Heart left ventricle (tissue), 16 donors: ENCODE results near the gene CSRP1. TPM values are rescaled to one million over a fixed set of nuclear protein-coding genes. Genes with fewer than 3 reads are reported as not detected.

Experiments used
- ATAC-seq, 4 donors: fragments of 200-7000 bp; cut with Tn5 transposase; one replicate each; pipeline ENCODE4 v1.9.1; 2020 to 2022; ENCODE audit warnings: moderate library complexity in 4 of 4, mild to moderate bottlenecking in 3 of 4, moderate number of reproducible peaks in 1 of 4
- DNase-seq, 5 donors: peaks; one replicate each; pipeline ENCODE4 v3.0.0-alpha.2; 2020
- H3K27ac ChIP-seq, 12 donors: fragments of 200-600 bp; sonication (generic) in 4 of 12; one replicate each; pipeline versions ENCODE4 v1.5.0 to v1.8.0; 2016 to 2022; ENCODE audit warnings: mild to moderate bottlenecking in 2 of 12
- H3K27me3 ChIP-seq, 9 donors: fragments of 200-600 bp; sonication (generic) in 2 of 9; one replicate each; pipeline versions ENCODE4 v1.5.1 to v1.8.0; 2016 to 2022; ENCODE audit warnings: mild to moderate bottlenecking in 3 of 9
- H3K36me3 ChIP-seq, 9 donors: fragments of 200-600 bp; sonication (generic) in 2 of 9; one replicate each; pipeline versions ENCODE4 v1.5.0 to v1.8.0; 2018 to 2022; ENCODE audit warnings: mild to moderate bottlenecking in 2 of 9
- H3K4me1 ChIP-seq, 12 donors: fragments of 200-600 bp; sonication (generic) in 4 of 12; one replicate each; pipeline versions ENCODE4 v1.5.0 to v1.8.0; 2016 to 2022; ENCODE audit warnings: mild to moderate bottlenecking in 3 of 12
- H3K4me3 ChIP-seq, 12 donors: fragments of 200-600 bp; sonication (generic) in 4 of 12; one replicate each; pipeline versions ENCODE4 v1.5.0 to v1.8.0; 2017 to 2022; ENCODE audit warnings: mild to moderate bottlenecking in 9 of 12, moderate library complexity in 4 of 12
- H3K9me3 ChIP-seq, 12 donors: fragments of 200-600 bp; sonication (generic) in 4 of 12; one replicate each; pipeline versions ENCODE4 v1.5.0 to v1.8.0; 2016 to 2022; ENCODE audit warnings: mild to moderate bottlenecking in 1 of 12
- CTCF ChIP-seq, 12 donors: fragments of 200-600 bp; sonication (generic) in 4 of 12; IDR thresholded peaks; one replicate each; pipeline versions ENCODE4 v1.5.0 to v1.8.0; 2018 to 2022; ENCODE audit warnings: antibody characterized with exemption in 12 of 12, mild to moderate bottlenecking in 5 of 12
- POLR2A ChIP-seq, 2 donors: fragments of 450-650 bp; IDR thresholded peaks; one replicate each; pipeline ENCODE4 v1.6.1; 2017; ENCODE audit warnings: antibody characterized with exemption in 2 of 2, mild to moderate bottlenecking in 2 of 2, moderate library complexity in 2 of 2
- WGBS, 4 donors: extraction: QIAGEN DNeasy Blood & Tissue Kit in 2 of 4; methylation state at CpG; one replicate each; pipeline versions ENCODE4 v1.1.5 to v1.1.7; 2013 to 2018; 5-methylcytosine and 5-hydroxymethylcytosine counted together
- intact Hi-C, 10 donors: fragments of 100-400 bp; cut with DNase I; formaldehyde crosslinking; loops; one replicate each; pipeline versions ENCODE4 v1.11.1 to v1.14.2; 2022
- polyA plus RNA-seq, 2 donors: library from polyadenylated mRNA; stranded (reverse); fragments of 200-250 nt; gene quantifications; one replicate each; pipeline ENCODE4 v1.2.3, GENCODE V29; 2013
- total RNA-seq, 9 donors: library from RNA; depleted of rRNA in 2 of 9; stranded (reverse); fragments of >200 nt in 2 of 9; fragmentation: NEBNext Ultra II Directional in 3 of 9; extraction: Animal tissue kit (Norgen Biotek cat#: 25700) in 3 of 9; gene quantifications; one replicate each; pipeline versions ENCODE4 v1.1.0 to v1.2.4, GENCODE V29; 2016 to 2023
- donor health status: ischemic (EF 13 %, LVEDD 7.1; RV severe dilation, severe dysfunction).
- donor health status: healthy with polysubstance abuse.
- donor health status: DM: no; HTN: yes; CAD: no.
- donor health status: DM: no; HTN: no; CAD: no.
- donor health status: ischemic (EF 25% LVEDD 6.9; RV normal size, moderate dysfunction).
- donor health status: ischemic (EF 25% LVEDD 5.7; RV mildly dilated, moderate dysfunction).
- donor health status: healthy.
- donor health status: DM: yes; HTN: yes; CAD: no.
- donor health status: ischemic (EF 35%, LVEDD 5.7; RV mildly dilated, moderate dysfunction).
- donor health status: nonischemic (EF 11% LVEDD 7.7; RV severe dilation, severe dysfunction).
- donor health status: DM: yes; HTN: yes; CAD: no.
- donor health status: PGD.
- donor health status: ischemic (EF 29% LVEDD 5.4; RV normal size, mild dysfunction).
- donor health status: nonischemic (EF 23%, LVEDD 6.1; RV moderate dilation, normal function).

The CSRP1 gene
- total and polyA plus RNA-seq, 11 donors = 35.8 to 325 (median 78.6) TPM

- peaks cover 5 to 59% (median 42%) of the 10 kb centered on the region in 12 donors for H3K4me1 ChIP-seq
- DNase-seq (no peak), ATAC-seq (no peak)
- peaks cover 0 to 7% (median 0%) of the 10 kb centered on the region in 12 donors for H3K9me3 ChIP-seq
- H3K4me3 ChIP-seq = no peak overlapping the region
- no peak overlapping the region for H3K27ac ChIP-seq
- TF ChIP-seq CTCF (IDR thresholded peaks at IDR 0.05) (no peak), POLR2A (IDR thresholded peaks at IDR 0.05) (no peak)
- H3K27me3 ChIP-seq = no peaks in the 10 kb centered on the region
- intact Hi-C loops = no loop called here
- WGBS, 4 donors = 59 to 86% (median 79%) methylated on average over 4 of the region's 4 CpGs
- no peaks in the 10 kb centered on the region for H3K36me3 ChIP-seq
Measured at GRCh38 chr1:201452866-201453265, 54.1 kb downstream of the CSRP1 start.

DNA sequence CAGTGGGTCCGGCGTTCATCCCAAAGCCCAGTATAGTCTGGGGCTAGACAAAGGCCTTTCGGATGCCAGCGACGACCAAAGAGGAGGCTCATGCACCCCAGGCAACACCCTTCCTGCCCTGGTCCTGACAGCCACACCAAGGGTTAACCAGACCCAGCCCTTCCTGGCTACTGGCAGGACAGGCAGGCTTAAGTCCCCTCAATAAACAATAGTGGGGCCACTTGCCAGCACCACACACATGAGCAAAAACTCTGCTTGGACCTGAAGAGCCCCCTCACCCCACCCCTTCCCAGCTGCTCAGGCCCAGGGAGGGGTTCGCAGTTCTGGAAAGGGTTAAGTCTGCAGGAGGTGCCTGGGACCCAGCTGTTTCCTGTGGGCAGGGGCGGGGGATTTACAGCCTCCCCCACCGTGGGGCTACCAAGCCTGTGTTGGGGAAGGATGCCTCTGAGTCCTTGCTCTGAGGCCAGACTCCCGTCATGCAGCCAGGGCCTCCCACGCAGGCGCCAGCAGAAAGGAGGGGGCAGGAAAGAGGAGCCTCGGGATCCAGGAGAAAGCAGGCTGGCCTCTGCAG lies 56.1 kb downstream of the CSRP1 start:
- ATAC-seq (peak; percentile 67 to 80 (median 70)), DNase-seq (peak; percentile 80 to 88 (median 82))
- no peaks in the 10 kb centered on the region for H3K36me3 ChIP-seq
- 37 to 56% (median 37%) methylated on average over 9 to 12 of the region's 12 CpGs for WGBS, 4 donors
- no peaks in the 10 kb centered on the region for H3K27me3 ChIP-seq
- TF ChIP-seq POLR2A (IDR thresholded peaks at IDR 0.05) = no peak
- no peak for TF ChIP-seq CTCF (IDR thresholded peaks at IDR 0.05)
- peak overlapping the region; percentile 29 to 84 (median 74) for H3K27ac ChIP-seq
- H3K4me3 ChIP-seq = peak overlapping the region in 1 of 12 donors; percentile 1
- peaks cover 0 to 7% (median 0%) of the 10 kb centered on the region in 12 donors for H3K9me3 ChIP-seq
- H3K4me1 ChIP-seq = peaks cover 9 to 43% (median 29%) of the 10 kb centered on the region in 12 donors
- intact Hi-C loops = no loop called here

GRCh38 chr1:201448990-201449389 lies 57.9 kb downstream of the CSRP1 start:
- H3K36me3 ChIP-seq = no peaks in the 10 kb centered on the region
- H3K4me1 ChIP-seq = peaks cover 9 to 41% (median 28%) of the 10 kb centered on the region in 12 donors
- intact Hi-C loops = loop anchor here (1.0 to 5.0 kb wide), 7 partner anchors 20 to 64 kb away; partner anchors contain the start of gene PHLDA3 (in 1 of the 10)
- peak overlapping the region; percentile 9 to 84 (median 64) for H3K27ac ChIP-seq
- H3K27me3 ChIP-seq = no peaks in the 10 kb centered on the region
- H3K9me3 ChIP-seq = peaks cover 0 to 7% (median 0%) of the 10 kb centered on the region in 12 donors
- 58 to 80% (median 71%) methylated on average over 5 of the region's 5 CpGs for WGBS, 4 donors
- DNase-seq (peak in 1 of 5 donors; percentile 65), ATAC-seq (peak in 2 of 4 donors; percentile 3 to 5)
- no peak overlapping the region for H3K4me3 ChIP-seq
- TF ChIP-seq CTCF (IDR thresholded peaks at IDR 0.05) (no peak), POLR2A (IDR thresholded peaks at IDR 0.05) (no peak)

DNA sequence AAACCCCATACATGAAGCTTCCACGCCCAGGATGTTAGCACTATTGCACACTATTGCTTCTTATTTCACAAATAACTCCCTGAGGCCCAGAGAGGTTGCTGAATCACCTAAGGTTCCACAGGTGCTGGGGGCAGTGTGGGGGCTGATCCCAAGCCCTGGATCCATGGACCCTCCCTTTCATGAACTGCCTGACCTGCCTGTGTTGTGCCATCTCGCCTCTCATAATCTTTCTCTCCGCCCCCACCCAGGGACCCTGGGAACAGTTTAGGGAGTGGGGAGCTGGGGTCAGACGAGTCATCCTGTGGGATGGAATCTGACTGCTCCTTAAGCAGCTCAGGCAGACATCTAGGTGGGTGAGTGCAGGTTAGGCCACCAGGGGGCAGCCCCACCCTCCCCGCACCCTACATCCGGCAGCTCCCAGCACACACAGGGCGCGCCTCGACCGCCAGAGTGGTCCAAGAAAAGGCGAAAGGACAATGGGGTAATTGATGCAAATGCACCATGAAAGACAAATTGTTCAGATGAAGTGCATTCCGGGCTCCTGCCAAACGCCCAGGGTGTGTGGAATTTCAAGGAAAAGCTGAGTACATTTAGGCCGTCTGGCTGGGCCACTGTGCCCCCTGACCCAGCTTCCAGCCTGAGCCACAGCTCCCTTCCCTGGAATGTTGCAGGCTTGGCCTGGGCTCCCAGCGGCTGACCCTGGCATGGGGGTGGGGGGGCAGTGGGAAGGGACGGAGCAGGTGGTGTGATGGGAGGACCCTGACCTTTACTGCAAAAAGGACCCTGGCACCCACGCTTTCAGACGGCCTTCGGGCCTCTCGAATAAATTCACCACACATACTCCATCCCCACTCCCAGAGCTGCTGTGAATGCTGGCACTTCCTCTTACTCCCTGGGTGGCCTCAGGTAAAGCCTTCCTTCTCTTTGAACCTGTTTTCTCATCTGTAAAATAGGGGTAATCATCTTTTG lies 58.7 kb downstream of the CSRP1 start:
- 36 to 38% (median 37%) methylated on average over 18 to 20 of the region's 20 CpGs for WGBS, 4 donors
- TF ChIP-seq CTCF (IDR thresholded peaks at IDR 0.05) (peak; percentile 78 to 93 (median 85)), POLR2A (IDR thresholded peaks at IDR 0.05) (no peak)
- no peaks in the 10 kb centered on the region for H3K27me3 ChIP-seq
- peaks cover 0 to 3% (median 0%) of the 10 kb centered on the region in 12 donors for H3K9me3 ChIP-seq
- no peaks in the 10 kb centered on the region for H3K36me3 ChIP-seq
- intact Hi-C loops = loop anchor here (1.0 to 5.0 kb wide), 7 partner anchors 21 to 65 kb away; partner anchors contain the start of gene PHLDA3 (in 1 of the 10)
- H3K4me1 ChIP-seq = peaks cover 9 to 41% (median 28%) of the 10 kb centered on the region in 12 donors
- H3K4me3 ChIP-seq = no peak overlapping the region
- peak overlapping the region; percentile 9 to 84 (median 64) for H3K27ac ChIP-seq
- ATAC-seq = peak; percentile 46 to 86 (median 78)
- DNase-seq = peak; percentile 70 to 87 (median 78)
